ENCODE measurements around the gene DHCR7.

DHCR7 gene

GRCh38 chr11:71448257-71449171, at the start of gene DHCR7:
DHCR7 (minus strand) TSS chr11:71448393; CDS start chr11:71444952, 3,441 bp downstream.
- DNase-seq: peak; percentile 80

GRCh38 chr11:71496421-71496820, 48.2 kb upstream of the DHCR7 start:
- no peak for DNase-seq

GRCh38 chr11:71495286-71496230, 47.4 kb upstream of the DHCR7 start:
- no peak for DNase-seq

- no peak for DNase-seq
These were observed 43.7 kb upstream of the DHCR7 start for GRCh38 chr11:71491940-71492339.

GRCh38 chr11:71491531-71491930, 43.3 kb upstream of the DHCR7 start:
- no peak for DNase-seq

- DNase-seq: no peak
These were observed 42.7 kb upstream of the DHCR7 start for GRCh38 chr11:71490731-71491390.

- DNase-seq: no peak
These were observed 42.0 kb upstream of the DHCR7 start for GRCh38 chr11:71490044-71490730.

GRCh38 chr11:71489311-71490043, 41.3 kb upstream of the DHCR7 start:
- no peak for DNase-seq

- DNase-seq: no peak
These were observed 40.6 kb upstream of the DHCR7 start for GRCh38 chr11:71488681-71489270.

GRCh38 chr11:71486320-71486719, 38.1 kb upstream of the DHCR7 start:
- no peak for DNase-seq

- no peak for DNase-seq
These were observed 37.3 kb upstream of the DHCR7 start for GRCh38 chr11:71485466-71485865.

- DNase-seq: no peak
These were observed 36.8 kb upstream of the DHCR7 start for GRCh38 chr11:71485063-71485399.

- DNase-seq: no peak
These were observed 36.3 kb upstream of the DHCR7 start for GRCh38 chr11:71484248-71485062.

- DNase-seq: no peak
These were observed 35.5 kb upstream of the DHCR7 start for GRCh38 chr11:71483692-71484091.

GRCh38 chr11:71482746-71483364, 34.7 kb upstream of the DHCR7 start:
- no peak for DNase-seq

- DNase-seq: no peak
These were observed 34.0 kb upstream of the DHCR7 start for GRCh38 chr11:71482216-71482615.

GRCh38 chr11:71481101-71481960, 33.1 kb upstream of the DHCR7 start:
- no peak for DNase-seq

GRCh38 chr11:71478528-71478840, 30.3 kb upstream of the DHCR7 start:
- DNase-seq: no peak
